T-helper 1 cell (primary cell): ENCODE results near the gene SREBF2.

Experiments
- DNase-seq, 5 donors: peaks; one replicate each; pipeline ENCODE4 v3.0.0-alpha.2; 2012 to 2020

SREBF2 gene

GRCh38 chr22:41909310-41910049 is 76.6 kb downstream of the SREBF2 start:
- DNase-seq: no peak

GRCh38 chr22:41910050-41911000 is 77.4 kb downstream of the SREBF2 start:
- peak in 3 of 5 donors; percentile 12 to 25 (median 25) for DNase-seq

DNA sequence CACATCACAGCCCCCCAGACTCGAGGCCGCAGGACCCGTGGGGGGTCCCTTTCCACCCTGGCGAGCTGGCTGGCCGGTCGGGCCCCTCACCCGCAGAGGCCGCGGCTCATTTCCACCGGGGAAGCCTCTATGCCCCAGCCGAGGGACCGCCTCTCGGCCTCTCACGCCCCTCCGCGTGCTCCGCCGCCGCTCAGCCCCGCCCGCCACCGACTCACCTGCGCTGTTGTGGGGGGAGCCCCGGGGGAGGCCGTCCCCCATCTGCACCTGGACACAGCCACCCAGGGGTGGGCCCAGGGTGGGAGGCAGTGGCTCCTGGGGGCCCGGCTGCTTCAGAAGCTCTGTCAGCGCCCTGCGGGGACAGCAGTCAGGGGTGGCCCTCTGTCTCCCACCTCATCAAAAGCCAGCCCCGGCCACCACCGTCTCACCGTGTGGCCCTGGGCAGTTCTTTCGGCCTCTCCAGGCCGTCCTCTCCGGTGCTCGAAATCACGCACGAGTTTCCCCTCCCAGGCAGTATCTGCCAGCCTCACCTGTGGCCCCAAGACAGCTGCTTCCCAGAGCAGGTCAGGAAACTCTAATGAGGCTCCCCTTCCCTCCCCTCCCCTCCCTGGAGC is 78.2 kb downstream of the SREBF2 start:
- DNase-seq: no peak

GRCh38 chr22:41912338-41913039 is 79.6 kb downstream of the SREBF2 start:
- DNase-seq: no peak

DNA sequence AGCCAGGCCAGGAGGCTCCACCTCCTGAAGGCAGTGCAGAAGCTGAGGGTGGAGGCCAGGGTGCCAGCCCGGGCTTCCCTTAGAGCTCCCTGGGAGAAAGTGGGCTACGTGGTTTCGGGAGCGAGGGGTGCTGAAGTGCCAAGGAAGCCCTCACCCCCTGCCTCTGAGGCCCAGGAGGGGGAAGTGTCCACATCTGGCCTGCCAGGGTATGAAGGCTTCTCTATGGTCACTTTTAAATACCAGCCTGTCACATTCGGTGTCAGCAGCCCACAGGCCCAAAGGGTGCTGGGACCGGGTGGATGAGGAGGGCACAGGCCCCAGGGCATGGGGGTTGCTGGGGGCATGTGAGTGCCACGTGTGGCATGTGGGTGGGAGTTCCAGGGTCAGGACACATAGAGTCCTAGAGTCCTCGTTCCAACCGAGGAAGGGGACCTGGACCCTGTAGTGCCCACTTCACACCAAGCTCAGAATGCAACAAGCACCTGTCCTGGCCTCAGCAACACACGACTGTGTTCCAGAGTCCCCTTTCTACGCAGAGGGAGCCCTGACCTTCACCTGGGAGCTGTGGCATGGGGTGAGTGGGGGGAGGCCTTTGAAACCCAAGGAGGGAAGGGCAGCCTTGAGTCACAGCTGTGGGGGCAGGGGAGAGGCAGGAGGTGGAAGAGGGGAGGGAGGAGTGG is 80.3 kb downstream of the SREBF2 start:
- no peak for DNase-seq

DNA sequence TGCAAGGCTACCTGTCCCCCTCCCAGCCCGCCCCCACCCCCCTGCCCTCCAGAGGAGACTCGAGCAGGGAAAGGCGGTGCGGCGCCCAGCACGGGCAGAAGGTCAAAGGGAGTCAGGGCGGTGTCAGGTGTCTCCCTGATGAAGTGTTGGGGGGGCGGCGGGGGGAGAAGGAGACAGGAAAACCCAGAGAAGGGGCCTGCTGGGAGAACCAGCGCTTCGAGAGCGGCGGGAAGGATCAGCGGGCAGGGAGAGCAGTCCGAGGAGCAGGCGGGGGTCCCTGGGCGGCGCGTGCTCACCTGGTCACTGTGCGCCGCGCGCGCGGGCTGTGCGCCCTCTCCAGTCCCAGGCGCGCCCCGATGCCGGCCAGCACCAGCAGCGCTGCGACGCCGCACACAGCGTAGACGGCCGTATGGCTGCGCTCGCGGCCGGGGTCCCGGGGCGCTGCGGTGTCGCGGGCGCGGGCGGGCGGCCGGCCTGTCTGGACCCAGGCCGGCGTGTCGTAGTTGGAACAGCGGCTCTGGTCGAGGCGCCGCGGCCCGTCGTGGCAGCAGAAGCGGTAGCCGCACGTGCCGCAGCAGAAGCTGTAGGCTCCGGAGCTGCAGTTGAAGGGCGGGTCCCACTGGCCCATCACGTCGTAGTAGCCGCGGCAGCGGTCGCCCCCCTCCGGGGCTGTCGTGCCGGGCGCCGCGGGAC is 81.1 kb downstream of the SREBF2 start:
- no peak for DNase-seq

DNA sequence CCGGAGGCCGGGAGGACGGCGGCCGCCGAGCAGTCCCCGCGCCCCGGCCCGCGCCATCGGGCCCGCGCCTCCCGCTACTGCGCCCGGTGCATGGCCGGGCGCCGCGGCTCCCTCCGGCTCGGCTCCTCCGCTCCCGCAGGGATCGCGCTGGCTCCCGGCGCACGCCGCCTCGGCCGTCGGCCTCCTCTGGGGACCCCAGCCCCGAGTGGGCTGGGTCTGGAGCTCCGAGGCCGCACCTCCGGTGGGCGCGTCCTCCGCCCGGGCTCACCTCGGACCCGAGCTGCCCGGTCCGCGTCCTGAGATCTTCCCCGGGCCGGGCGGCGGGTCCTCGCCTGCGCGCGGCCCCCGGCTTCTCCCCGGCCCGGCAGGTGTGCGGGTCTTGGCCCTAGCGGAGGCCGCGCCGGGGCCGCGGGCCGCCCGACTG is 81.7 kb downstream of the SREBF2 start:
- DNase-seq: no peak

DNA sequence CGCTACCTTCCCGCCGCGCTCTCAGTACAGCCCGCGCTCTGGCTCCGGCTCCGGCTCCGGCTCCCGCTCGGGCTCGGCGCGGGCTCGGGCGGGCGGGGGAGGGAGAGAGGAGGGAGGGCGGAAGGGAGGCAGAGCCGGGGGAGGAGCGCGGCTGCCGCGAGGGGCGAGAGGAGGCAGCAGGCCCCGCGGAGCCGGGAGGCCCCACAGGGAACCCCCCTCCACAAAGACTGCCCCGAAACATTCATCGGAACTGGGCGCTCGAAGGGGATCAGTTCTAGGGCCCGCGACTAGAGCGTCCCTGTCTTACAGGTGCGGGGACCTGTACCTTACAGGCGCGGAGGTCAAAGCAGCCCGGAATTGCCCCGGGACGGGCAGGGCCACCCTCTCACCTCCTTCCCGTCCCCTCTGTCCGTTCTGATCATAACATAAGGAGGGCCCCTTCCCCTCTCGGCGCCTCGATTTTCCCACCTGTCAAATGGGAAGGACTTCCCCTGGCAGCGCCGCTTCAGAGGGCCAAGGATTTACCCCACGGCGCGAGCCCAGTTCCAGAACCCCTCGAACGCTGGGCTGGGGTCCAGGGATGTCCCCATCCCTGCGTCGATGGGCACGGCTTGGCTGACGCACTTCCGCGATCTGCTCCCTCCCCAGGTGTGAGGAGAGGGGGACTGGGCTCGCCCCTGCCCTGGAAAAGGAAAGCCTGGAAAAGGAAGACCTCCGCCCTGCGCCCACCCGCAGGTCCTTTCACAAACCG is 82.3 kb downstream of the SREBF2 start, which contains the start of gene SHISA8:
SHISA8 (minus strand) TSS at position 40 of the 751 bp plus-strand sequence. CDS start 407 bp downstream, outside the sequence.
- peak; percentile 36 to 60 (median 52) for DNase-seq

GRCh38 chr22:41915786-41916493 is 83.0 kb downstream of the SREBF2 start:
- DNase-seq: no peak

- DNase-seq: no peak
Observed at GRCh38 chr22:41916745-41917358, 83.9 kb downstream of the SREBF2 start.

DNA sequence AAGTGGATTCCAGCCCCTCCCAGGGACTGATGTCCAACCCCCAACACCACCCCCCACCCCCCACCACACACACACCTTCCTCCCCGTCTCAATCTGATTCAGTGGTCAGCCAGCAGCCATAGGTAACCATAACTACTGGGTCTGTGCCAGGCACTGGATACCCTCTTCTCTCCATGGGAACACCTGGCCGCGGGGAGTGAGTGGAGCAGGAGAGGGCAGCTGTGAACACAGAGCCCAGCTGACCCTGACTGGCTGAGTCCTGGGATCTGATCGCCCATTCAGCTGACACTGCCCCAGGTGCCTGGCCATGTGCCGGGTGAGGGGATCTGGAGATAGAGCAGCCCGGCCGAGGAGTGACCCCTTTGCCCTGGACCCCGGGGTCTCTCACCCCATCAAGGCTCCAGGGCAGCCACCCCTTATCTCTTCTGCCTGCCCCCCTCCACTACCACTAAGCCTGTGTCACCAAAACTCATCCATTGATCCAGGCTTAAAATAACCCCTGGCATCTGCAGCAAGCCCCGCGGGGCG is 84.5 kb downstream of the SREBF2 start:
- no peak for DNase-seq

DNA sequence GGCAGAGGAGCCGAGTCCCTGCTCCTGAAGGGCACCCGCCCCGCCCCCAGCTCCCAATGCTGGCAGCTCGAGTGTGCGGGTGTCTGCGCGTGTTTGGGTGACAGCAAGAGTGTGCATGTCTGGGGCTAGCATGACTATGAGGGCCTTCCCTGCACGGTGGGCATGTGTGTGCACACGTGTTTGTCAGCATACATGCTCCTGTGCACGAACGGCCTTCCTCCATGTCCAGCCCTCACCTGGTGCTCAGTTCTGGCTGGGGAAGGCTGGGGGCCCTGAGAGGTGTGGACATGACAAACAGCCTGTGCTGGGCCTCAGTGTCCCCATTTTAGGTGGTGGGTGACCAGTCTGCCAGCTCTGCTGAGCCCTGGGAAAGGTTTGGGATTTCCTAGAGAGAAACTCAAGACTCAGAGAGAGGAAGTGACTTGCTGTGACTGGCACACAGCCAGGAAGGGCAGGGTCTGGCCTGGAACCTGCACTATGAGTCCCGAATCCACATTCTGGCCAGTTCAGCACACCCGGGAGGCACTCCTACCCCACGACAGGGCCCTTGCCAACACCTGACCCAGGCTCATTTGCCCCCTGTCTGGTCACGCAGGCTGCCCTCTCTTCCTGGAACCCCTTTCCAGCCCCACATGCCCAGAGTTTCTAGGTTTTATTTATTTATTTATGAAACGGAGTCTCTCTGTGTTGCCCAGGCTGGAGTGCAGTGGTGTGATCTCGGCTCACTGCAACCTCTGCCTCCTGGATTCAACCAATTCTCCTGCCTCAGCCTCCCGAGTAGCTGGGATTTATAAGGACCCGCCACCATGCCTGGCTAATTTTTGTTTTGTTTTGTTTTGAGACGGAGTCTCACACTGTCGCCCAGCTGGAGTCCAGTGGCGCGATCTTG is 85.2 kb downstream of the SREBF2 start:
- DNase-seq: no peak

GRCh38 chr22:41919357-41920224 is 86.7 kb downstream of the SREBF2 start:
- peak in 2 of 5 donors; percentile 28 to 30 for DNase-seq

DNA sequence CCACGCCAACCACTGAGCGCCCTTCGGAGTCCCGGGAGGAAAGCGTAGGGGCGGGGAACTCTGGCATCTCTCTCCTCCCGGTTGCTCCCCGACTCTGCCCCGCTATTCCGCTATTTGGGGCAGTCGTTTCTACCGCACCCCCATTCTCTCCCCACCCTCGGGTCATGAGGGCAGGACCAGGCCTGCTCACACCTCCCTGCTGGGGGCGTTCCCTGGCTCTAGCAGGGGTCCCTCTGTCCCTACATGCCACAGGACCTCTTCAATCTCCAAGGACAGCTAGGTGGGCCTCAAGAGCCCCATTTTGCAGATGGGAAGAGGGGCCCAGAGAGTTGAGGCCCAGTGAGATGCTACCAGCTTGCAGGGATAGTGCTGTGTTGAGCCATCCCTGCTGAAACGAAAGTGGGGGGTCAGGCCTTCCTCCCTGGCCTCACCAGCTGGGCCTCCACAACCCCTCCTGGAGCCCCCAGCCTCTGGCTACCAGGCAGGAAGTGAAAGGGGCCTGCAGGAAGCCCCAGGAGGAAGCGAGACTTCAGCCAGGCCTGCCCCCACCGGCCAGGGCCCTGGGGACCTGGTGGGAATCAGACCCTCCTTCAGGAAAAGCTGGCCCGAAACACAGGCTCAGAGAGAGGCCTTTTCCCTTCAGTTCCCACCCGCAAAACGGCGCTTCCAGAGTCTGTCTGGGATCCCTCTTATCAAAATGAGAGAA is 87.5 kb downstream of the SREBF2 start:
- DNase-seq: no peak

- DNase-seq: no peak
Observed at GRCh38 chr22:41922328-41922727, 89.4 kb downstream of the SREBF2 start.

GRCh38 chr22:41922940-41923594 is 90.2 kb downstream of the SREBF2 start:
- DNase-seq: no peak
